Ectodermal cell (in vitro differentiated cells): Measurements from ENCODE around the gene HMG20A.

Experiments used
- H3K27ac ChIP-seq: 2 replicates; pipeline ENCODE4 v1.7.0; 2013; ENCODE audit warnings: mild to moderate bottlenecking, low read depth, low read length; ENCODE audit not compliant: insufficient read depth, poor library complexity, severe bottlenecking
- H3K27me3 ChIP-seq: 2 replicates; pipeline ENCODE4 v1.7.0; 2013; ENCODE audit warnings: mild to moderate bottlenecking, low read length; ENCODE audit not compliant: insufficient read depth, control insufficient read depth, poor library complexity, severe bottlenecking
- H3K36me3 ChIP-seq: one replicate; pipeline ENCODE4 v1.7.0; 2013; ENCODE audit warnings: low read length; ENCODE audit not compliant: control insufficient read depth, insufficient read depth
- H3K4me1 ChIP-seq: one replicate; pipeline ENCODE4 v1.7.0; 2013; ENCODE audit warnings: low read length; ENCODE audit not compliant: control insufficient read depth, insufficient read depth
- H3K4me3 ChIP-seq: 2 replicates; pipeline ENCODE4 v1.7.0; 2013; ENCODE audit warnings: low read depth, low read length, control low read depth; ENCODE audit not compliant: insufficient read depth
- H3K9me3 ChIP-seq: 2 replicates; pipeline ENCODE4 v1.7.0; 2013; ENCODE audit warnings: mild to moderate bottlenecking, low read length, moderate library complexity; ENCODE audit not compliant: control insufficient read depth
- WGBS, 2 experiments: methylation state at CpG; one replicate each; pipeline ENCODE4 v1.1.7; 2013; ENCODE audit warnings: missing lambda C conversion rate in 2 of 2; 5-methylcytosine and 5-hydroxymethylcytosine counted together

HMG20A gene

GRCh38 chr15:77504871-77505270, 84.2 kb downstream of the HMG20A start:
- WGBS, 2 experiments = 94 to 96% methylated on average over 6 of the region's 6 CpGs
- Histone ChIP-seq H3K27ac (no peak overlapping the region), H3K27me3 (no peaks in the 10 kb centered on the region)

DNA sequence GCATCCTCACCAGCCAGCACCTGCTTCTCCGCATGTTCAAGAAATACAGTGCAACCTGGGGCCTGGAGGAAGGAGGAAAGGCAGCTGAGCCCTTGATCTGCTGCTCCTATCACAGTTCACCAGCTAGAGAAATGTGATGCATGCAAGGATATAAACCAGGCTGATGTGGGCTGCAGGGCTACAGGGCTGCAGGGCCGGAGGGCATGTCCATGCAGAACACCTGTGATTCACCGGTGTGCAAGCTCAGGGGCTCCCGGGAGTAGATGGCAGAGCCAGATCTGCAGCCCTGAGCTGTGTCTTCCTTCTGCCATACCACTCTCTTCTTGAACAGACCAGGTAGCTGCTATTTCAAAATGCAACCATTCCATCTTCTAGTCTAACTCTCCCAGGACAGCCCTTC, 84.9 kb downstream of the HMG20A start:
- no peak overlapping the region for H3K27ac ChIP-seq
- WGBS, 2 experiments = 79 to 84% methylated on average over 4 of the region's 4 CpGs
- no peaks in the 10 kb centered on the region for H3K27me3 ChIP-seq
- H3K36me3 ChIP-seq = no peaks in the 10 kb centered on the region
- H3K9me3 ChIP-seq = no peaks in the 10 kb centered on the region
- H3K4me1 ChIP-seq = peaks cover 28% of the 10 kb centered on the region
- no peak overlapping the region for H3K4me3 ChIP-seq

More at GRCh38 chr15:77504871-77505270, 84.2 kb downstream of the HMG20A start:
- Histone ChIP-seq H3K4me1 (peaks cover 24% of the 10 kb centered on the region), H3K36me3 (no peaks in the 10 kb centered on the region), H3K9me3 (no peaks in the 10 kb centered on the region), H3K4me3 (no peak overlapping the region)

DNA sequence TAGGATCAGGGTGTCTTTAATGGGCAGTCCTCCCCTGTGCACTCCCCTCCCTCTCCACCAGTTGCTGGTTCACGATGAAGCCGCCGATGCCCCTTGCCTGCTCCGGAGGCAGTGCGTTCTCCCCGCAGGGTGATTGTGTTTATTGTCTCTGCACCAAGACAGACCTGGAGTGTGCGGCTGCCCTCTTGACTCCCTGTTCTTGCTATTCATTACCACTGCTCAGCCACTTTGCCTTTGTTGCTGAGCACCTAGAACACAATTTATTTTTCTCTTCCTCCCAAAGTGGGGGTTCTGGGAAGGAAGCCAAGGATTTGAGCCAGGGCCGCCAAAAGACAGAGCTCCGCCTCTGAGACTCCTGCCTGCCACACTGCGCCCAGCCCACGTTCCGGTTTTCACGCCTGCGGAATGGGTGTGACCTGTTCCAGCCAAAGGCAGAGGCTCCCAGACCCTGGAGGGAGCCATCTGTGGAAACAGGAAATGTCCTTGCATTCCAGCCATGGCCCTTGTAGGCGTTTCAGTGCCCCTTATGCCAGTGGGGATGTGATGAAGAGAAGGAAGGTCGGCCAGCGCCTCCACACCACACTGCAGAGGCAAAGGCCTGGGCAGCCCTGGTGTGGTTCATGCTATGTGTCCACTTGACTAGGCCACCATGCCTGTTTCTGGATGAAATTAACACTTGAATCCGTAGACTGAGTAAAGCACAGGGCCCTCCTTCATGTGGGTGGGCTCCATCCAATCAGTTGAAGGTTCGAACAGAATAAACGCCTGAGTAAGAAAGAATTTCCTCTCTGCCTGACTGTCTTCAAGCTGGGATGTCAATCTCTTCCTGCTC, 85.8 kb downstream of the HMG20A start:
- no peaks in the 10 kb centered on the region for H3K27me3 ChIP-seq
- H3K27ac ChIP-seq = no peak overlapping the region
- no peaks in the 10 kb centered on the region for H3K9me3 ChIP-seq
- no peaks in the 10 kb centered on the region for H3K36me3 ChIP-seq
- H3K4me1 ChIP-seq = peaks cover 28% of the 10 kb centered on the region
- no peak overlapping the region for H3K4me3 ChIP-seq
- 81 to 83% methylated on average over 20 of the region's 20 CpGs for WGBS, 2 experiments

DNA sequence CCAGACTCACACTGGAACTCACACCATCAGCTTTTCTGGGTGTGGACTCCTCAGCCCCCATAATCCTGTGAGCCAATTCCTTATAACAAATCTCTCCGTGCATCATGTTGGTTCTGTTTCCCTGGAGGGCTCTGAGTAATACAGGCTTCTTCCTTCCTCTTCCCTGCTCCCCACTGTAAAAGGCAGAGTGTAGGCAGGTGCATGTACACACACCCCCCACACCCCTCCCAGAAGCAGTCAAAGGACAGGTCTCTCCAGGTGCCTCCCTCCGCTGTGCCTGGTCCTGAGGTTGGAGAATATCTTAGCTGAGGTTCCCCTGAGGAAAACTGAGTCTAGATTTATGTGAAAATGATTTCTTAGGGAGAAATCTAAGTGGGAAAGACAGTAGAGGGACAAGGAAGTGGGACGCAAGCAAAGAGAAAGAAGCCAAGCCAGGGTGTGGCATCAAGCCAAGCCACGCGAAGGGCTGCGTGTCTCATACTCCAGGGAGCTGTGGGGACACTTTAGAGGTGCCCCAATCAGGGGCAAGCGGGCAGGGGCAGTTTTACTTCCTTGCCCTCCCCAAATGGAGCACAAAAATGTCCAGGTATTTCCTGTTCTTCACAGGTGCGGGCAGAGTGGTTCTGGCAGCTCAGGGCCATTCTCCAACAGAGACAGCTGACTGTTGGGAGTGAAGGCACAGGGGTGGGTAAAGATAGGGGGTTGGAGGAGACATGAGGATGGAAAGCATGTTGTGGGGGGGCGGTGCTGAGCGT, 86.6 kb downstream of the HMG20A start:
- 94 to 96% methylated on average over 10 of the region's 10 CpGs for WGBS, 2 experiments
- no peaks in the 10 kb centered on the region for H3K36me3 ChIP-seq
- H3K27ac ChIP-seq = no peak overlapping the region
- H3K9me3 ChIP-seq = no peaks in the 10 kb centered on the region
- H3K4me1 ChIP-seq = peaks cover 28% of the 10 kb centered on the region
- no peak overlapping the region for H3K4me3 ChIP-seq
- H3K27me3 ChIP-seq = no peaks in the 10 kb centered on the region

- WGBS, 2 experiments = 86 to 89% methylated on average over 6 of the region's 6 CpGs
- Histone ChIP-seq H3K27ac (no peak overlapping the region), H3K4me3 (no peak overlapping the region), H3K36me3 (no peaks in the 10 kb centered on the region), H3K27me3 (no peaks in the 10 kb centered on the region), H3K9me3 (no peaks in the 10 kb centered on the region), H3K4me1 (peaks cover 28% of the 10 kb centered on the region)
These were observed 87.2 kb downstream of the HMG20A start for GRCh38 chr15:77507911-77508310.

GRCh38 chr15:77508541-77509243, 88.0 kb downstream of the HMG20A start:
- Histone ChIP-seq H3K4me3 (no peak overlapping the region), H3K4me1 (peaks cover 23% of the 10 kb centered on the region), H3K36me3 (no peaks in the 10 kb centered on the region), H3K27ac (no peak overlapping the region), H3K27me3 (no peaks in the 10 kb centered on the region), H3K9me3 (no peaks in the 10 kb centered on the region)
- 83 to 84% methylated on average over 4 of the region's 4 CpGs for WGBS, 2 experiments

DNA sequence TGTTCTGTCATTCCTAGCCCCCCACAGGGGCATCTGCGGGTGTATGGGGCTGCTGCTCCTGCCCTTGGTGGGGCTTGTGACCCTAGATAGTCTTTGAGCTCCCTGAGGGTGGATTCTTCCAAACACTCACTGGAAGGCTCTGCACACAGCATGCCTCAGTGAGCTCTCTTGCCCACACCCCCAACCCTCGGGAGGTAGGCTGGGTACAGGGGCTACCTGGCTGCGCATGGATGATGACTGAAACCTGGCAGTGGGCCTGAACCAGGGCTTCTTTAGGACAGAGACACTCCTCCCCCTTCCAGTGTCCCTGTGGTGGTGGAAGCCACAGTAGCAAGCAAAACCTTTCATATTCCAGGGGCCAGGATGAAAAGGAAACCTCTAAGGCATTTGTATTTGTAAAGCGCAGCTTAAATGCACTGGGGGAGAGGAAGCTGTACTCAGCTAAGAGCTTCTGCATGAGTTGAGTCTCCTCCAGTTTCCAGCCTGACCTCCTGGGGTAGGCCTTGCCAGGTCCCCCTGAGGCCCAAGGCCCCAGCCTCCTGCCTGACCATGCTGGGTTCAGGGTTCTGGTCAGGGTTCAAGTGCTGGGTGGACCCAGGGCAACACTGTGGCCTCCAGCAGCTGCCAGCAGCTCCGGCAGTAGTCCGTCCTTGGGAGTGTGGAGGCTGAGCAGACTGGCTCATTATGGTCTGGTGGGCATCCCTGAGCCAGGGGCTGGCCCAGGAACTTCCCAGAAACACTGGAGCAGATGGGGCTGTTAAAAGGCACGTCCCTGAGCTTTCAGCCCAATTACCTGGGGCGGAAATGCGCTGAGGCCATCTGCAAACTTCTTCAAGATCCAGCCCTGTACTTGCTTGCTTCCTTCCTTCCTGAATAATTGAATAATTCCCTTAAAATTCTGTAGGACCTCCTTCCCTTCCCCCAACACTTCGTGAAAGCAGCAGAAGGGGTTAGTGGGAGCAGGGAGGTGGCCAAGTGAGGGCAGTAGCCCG, 89.7 kb downstream of the HMG20A start:
- Histone ChIP-seq H3K9me3 (no peaks in the 10 kb centered on the region), H3K36me3 (no peaks in the 10 kb centered on the region), H3K27ac (no peak overlapping the region), H3K27me3 (no peaks in the 10 kb centered on the region), H3K4me3 (no peak overlapping the region), H3K4me1 (peaks cover 19% of the 10 kb centered on the region)
- WGBS, 2 experiments = 53 to 55% methylated on average over 11 of the region's 11 CpGs

DNA sequence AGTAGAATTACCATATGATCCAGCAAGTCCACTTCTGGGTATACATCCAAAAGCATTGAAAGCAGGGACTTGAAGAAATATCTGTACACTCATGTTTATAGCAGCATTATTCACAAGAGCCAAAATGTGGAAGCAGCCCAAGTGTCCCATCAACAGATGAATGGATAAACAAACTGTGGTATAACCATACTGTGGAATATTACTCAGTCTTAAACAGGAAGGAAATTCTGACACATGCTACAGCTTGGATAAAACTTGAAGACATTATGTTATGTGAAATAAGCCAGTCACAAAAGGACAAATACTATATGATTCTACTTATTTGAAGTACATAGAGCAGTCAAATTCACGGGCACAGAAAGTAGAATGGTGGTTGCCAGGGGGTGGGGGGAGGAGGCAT, 91.2 kb downstream of the HMG20A start:
- H3K4me3 ChIP-seq = no peak overlapping the region
- peaks cover 28% of the 10 kb centered on the region for H3K4me1 ChIP-seq
- no peaks in the 10 kb centered on the region for H3K9me3 ChIP-seq
- no peaks in the 10 kb centered on the region for H3K36me3 ChIP-seq
- WGBS, 2 experiments = 94 to 95% methylated on average over 1 of the region's 1 CpG
- no peaks in the 10 kb centered on the region for H3K27me3 ChIP-seq
- no peak overlapping the region for H3K27ac ChIP-seq

DNA sequence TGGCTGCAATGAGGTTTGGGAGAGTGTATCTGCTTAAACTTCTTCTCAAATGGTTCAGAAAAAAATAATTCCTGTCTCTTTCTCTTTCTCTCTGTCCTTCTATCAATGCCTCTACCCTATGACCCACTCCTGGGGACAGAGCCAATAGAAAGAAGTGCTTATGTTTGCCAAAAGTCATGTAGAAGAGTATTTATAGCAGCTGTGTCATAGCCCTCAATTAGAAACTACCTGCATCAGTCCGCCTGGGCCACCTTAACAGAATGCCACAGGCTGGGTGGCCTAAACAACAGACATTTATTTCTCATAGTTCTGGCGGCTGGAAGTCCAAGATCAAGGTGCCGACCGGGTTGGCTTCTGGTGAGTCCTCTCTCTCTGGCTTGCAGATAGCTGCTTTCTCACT, 92.5 kb downstream of the HMG20A start:
- Histone ChIP-seq H3K4me1 (peaks cover 28% of the 10 kb centered on the region), H3K27me3 (no peaks in the 10 kb centered on the region), H3K9me3 (no peaks in the 10 kb centered on the region), H3K27ac (no peak overlapping the region), H3K4me3 (no peak overlapping the region), H3K36me3 (no peaks in the 10 kb centered on the region)
- WGBS, 2 experiments = 91 to 92% methylated on average over 4 of the region's 4 CpGs
